ENCODE data around the gene RASAL1.
"Not testable (repeated sequence)": the region's sequence is repeated elsewhere in the genome, so short reads cannot be mapped to it uniquely, and the experiment has no call there.

RASAL1 gene

GRCh38 chr12:113138826-113139225 is 3.3 kb upstream of the RASAL1 start:
- DNase-seq = no peak

DNA sequence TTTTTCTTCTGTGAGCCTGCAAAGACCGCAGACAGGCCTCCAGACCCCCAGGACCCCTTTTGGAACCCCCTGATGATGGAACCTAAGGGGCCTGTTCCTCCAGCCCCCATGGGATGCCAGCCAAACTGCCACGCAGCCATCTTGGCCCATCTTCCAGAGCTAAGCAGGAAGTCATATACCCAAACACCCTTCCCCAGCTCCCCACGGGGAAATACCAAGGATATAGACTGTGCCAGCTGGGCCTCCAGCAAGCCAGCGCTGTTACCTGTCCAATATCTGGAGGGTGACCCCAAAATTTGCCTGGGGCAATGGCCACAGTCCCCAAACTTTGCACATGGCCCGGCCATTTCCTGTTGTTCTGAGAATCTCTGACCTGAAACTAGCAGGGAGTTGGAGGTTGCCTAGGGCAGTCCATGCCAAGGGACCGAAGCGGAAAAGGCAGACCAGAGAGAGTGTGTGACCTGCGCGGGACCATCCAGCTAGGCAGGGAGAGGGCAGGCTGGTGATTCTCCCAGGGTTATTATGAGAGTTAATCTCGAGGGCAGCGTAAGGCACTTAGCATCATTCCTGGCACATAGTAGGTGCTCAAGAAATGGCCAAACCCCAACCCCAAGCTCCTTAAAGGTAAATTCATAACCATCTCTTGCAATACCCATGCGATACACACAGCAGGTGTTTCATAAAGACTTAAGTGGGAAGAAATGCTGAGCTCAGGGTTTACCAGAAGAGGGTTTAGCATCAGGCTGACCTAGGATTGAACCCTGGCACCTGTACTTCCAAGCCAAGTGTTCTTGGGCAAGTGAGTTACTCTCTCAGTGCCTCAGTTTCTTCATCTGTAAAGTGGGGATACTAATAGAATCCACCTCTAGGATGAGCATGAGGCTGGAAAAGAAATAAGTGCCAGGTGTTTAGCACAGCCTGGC is 2.6 kb upstream of the RASAL1 start:
- DNase-seq = no peak

GRCh38 chr12:113136990-113137511 is 1.5 kb upstream of the RASAL1 start:
- DNase-seq = no peak

- no peak for DNase-seq
These were observed 798 bp upstream of the RASAL1 start for GRCh38 chr12:113136128-113136989.

- no peak for DNase-seq
These were observed 1.0 kb downstream of the RASAL1 start for GRCh38 chr12:113134521-113134951.

- DNase-seq = no peak
These were observed 1.5 kb downstream of the RASAL1 start for GRCh38 chr12:113134071-113134470.

DNA sequence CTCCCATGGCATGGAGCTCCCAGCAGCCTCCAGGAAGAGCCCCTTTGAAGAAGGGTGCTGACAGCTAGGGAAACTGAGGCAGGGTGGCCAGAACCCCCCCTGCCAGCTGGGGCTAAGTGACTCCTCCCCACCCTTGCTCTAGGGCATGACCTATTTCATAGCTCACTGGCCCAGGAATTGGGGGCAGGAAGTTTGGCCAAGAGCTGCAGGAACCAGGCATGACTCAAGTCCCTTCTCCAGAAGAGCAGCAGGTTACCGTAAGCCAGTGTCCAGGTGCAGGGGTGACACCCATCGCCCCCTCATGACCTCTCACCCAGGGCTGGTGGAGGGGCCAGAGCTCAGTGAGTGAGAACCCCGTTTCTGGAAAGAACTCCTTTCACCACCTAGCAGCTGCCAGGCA is 1.9 kb downstream of the RASAL1 start:
- DNase-seq = no peak

DNA sequence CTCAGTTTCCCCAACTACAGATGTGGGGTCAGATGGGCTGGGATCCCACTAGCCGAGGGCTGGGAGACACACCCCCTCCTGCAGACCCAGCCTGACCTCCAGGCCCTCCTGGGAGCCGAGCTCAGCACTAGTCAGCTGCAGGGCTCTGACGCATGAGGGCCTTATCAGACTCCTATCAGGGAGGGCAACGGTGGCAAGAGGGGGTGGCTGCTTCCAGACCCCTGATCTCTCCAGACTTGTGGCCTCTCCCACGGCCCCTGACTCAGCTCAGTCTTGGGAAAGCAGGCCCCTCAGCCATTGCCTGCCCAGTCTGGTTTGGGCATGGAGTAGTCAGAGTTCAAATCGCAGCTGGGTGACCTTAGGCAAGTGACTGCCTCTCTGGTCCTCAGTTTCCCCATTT is 2.5 kb downstream of the RASAL1 start:
- no peak for DNase-seq

DNA sequence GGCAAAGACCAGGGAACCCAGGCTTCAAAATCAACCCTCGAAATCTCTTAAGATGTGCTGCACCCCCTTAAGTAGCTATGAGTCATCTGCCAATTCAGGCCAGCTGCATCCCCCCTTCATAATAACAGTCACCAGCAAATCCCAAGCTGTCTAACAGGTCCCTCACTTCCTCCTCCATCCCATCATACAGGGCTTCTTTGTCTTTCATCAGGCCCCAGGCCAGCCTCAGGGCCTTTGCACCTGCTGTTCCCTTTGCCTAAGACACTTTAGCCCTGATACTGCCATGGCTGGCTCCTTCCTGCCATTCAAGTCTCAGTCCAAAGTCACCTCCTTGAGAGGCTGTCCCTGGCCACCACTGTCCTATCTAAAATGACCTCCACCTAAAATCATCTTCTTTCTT is 4.0 kb downstream of the RASAL1 start:
- no peak for DNase-seq

DNA sequence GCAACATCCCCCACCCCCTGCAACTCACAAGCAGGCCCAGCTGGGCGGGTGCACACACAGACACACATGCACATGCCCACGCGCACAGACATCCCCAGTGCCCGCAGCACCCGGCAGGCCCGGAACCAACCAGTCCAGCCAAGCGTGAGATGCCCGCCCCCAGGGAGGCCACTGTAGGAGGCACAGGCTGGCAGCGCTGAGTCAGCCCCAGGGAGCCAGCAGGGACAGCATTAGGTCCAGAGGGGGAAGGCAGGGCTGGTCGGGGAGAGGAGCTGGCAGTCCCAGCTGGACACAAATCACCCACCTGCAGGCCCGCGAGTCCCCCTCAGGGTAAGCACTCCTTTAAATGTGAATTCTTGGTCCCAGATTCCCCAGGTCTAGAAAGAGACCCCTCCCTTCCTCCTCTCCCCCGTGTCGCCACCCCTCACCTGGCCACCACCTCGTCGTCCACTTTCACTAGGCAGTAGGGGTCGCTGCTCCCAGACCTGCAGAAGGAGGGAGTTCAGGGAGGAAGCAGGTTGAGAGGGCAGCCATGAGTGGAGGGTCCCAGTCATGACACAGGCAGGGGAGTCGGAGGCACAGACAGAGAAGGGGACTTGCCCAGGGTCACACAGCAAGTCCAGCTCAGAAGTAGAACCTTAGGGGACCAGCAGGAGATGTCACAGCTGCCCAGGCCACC is 5.0 kb downstream of the RASAL1 start:
- DNase-seq = no peak

- DNase-seq = no peak
These were observed 5.7 kb downstream of the RASAL1 start for GRCh38 chr12:113129664-113130456.

GRCh38 chr12:113128802-113129663 is 6.5 kb downstream of the RASAL1 start:
- DNase-seq = no peak

DNA sequence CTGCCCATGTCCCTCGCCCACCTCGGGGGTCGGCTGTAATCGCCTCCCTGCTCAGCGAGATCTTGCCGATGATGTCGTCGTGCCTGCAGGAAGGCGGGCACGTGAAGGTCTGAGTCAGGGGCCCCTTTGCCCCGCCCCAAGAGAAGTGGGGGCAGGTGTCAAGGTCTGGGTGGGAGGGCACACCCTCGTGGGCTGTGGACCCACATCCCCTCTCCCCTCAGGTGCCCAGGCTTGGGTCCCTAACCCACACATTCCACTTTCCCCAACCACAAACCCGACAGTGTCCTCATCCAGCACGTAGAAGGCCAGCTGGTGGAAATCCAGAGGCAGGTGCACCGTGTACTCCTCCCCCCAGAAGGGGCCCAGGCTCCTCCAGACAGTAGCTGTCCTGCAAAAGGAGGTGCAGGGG is 7.8 kb downstream of the RASAL1 start:
- DNase-seq = no peak

GRCh38 chr12:113120670-113121370 is 14.7 kb downstream of the RASAL1 start:
- no peak for DNase-seq

- no peak for DNase-seq
These were observed 15.4 kb downstream of the RASAL1 start for GRCh38 chr12:113119980-113120669.

DNA sequence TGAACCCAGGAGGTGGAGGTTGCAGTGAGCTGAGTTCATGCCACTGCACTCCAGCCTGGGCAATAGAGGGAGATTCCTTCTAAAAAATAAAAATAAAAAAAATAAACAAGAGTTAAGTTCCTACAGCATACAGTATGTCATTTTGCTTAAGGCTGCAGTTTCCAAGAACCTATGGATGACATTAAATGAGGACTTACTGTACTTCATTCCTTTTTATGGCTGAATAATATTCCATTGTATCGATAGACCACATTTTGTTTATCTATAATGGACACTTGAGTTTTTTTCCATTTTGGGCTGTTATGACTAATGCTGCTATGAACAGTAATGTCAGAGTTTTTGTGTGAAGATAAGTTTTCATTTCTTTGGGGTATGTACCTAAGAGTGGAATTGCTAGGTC is 17.4 kb downstream of the RASAL1 start:
- no peak for DNase-seq

GRCh38 chr12:113117684-113118083 is 17.9 kb downstream of the RASAL1 start:
- DNase-seq = not testable (repeated sequence)

DNA sequence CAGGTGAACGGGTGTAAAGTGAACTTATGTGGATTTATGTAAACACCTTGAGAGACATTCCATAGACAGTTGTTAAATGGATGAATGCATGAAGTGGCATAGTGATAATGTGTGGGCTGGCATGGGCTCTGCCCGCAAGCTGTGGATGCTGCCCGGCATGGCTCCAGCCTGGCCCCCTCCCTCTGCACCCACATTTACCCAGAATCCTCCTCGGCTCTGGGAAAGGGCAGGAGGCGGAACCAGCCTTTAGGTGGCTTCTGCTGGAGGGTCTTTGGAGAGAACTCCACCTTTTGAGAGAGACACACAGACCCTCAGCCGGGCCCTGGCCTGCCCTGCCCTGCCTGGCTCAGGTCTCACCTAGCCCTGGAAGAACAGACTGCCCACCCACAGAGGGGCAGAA is 18.7 kb downstream of the RASAL1 start:
- no peak for DNase-seq

GRCh38 chr12:113115455-113116126 is 20.0 kb downstream of the RASAL1 start:
- no peak for DNase-seq

Data from cerebellar nuclear complex (tissue), 1 donor.